Ishikawa (cell line): ENCODE measurements around the gene ADCY10.

Experiments used
- CEBPB ChIP-seq: IDR thresholded peaks from 2 replicates; pipeline ENCODE4 v1.6.1; 2012
- CREB1 ChIP-seq: IDR thresholded peaks from 2 replicates; pipeline ENCODE4 v1.6.1; 2012; ENCODE audit warnings: low read depth
- EGR1 ChIP-seq: IDR thresholded peaks from 2 replicates; pipeline ENCODE4 v1.6.1; 2012
- EP300 ChIP-seq: IDR thresholded peaks from 2 replicates; pipeline ENCODE4 v1.6.1; 2012; ENCODE audit warnings: borderline replicate concordance
- FOXM1 ChIP-seq: IDR thresholded peaks from 2 replicates; pipeline ENCODE4 v1.6.1; 2012; ENCODE audit warnings: low read depth, borderline replicate concordance
- MAX ChIP-seq: IDR thresholded peaks from 2 replicates; pipeline ENCODE4 v1.6.1; 2012
- NFIC ChIP-seq: IDR thresholded peaks from 2 replicates; pipeline ENCODE4 v1.6.1; 2012
- RAD21 ChIP-seq: IDR thresholded peaks from 2 replicates; pipeline ENCODE4 v1.6.1; 2012; ENCODE audit warnings: low read depth
- REST ChIP-seq: IDR thresholded peaks from 2 replicates; pipeline ENCODE4 v1.6.1; 2012; ENCODE audit warnings: low read depth, mild to moderate bottlenecking
- TAF1 ChIP-seq: IDR thresholded peaks from 2 replicates; pipeline ENCODE4 v1.6.1; 2012; ENCODE audit warnings: low read depth, mild to moderate bottlenecking
- TCF12 ChIP-seq: IDR thresholded peaks from 2 replicates; pipeline ENCODE4 v1.6.1; 2012; ENCODE audit warnings: low read depth
- TEAD4 ChIP-seq: IDR thresholded peaks from 2 replicates; pipeline ENCODE4 v1.6.1; 2012
- USF1 ChIP-seq: IDR thresholded peaks from 2 replicates; pipeline ENCODE4 v1.6.1; 2012
- YY1 ChIP-seq: IDR thresholded peaks from 2 replicates; pipeline ENCODE4 v1.6.1; 2012; ENCODE audit warnings: low read depth
- ZBTB7A ChIP-seq: IDR thresholded peaks from 2 replicates; pipeline ENCODE4 v1.6.1; 2012; ENCODE audit warnings: low read depth

Gene ADCY10

GRCh38 chr1:167929725-167930124 lies 15.8 kb upstream of the ADCY10 start:
- TF ChIP-seq MAX (no peak), REST (no peak), ZBTB7A (no peak), RAD21 (no peak), YY1 (no peak), TCF12 (no peak), EGR1 (no peak)

GRCh38 chr1:167928457-167928852 lies 14.5 kb upstream of the ADCY10 start:
- TF ChIP-seq USF1: no peak
- TF ChIP-seq RAD21: no peak
- TF ChIP-seq MAX: no peak
- no peak for TF ChIP-seq TCF12
- no peak for TF ChIP-seq CREB1
- no peak for TF ChIP-seq EP300
- no peak for TF ChIP-seq YY1
- no peak for TF ChIP-seq FOXM1
- TF ChIP-seq REST: no peak
- TF ChIP-seq ZBTB7A: no peak

- no peak for TF ChIP-seq CEBPB
- no peak for TF ChIP-seq TEAD4
- TF ChIP-seq RAD21: no peak
- TF ChIP-seq FOXM1: no peak
- TF ChIP-seq MAX: no peak
- TF ChIP-seq EGR1: no peak
- no peak for TF ChIP-seq YY1
- TF ChIP-seq TCF12: no peak
- TF ChIP-seq TAF1: no peak
- no peak for TF ChIP-seq CREB1
- TF ChIP-seq EP300: no peak
- no peak for TF ChIP-seq USF1
- no peak for TF ChIP-seq REST
- no peak for TF ChIP-seq NFIC
- no peak for TF ChIP-seq ZBTB7A
These were observed 13.3 kb upstream of the ADCY10 start for GRCh38 chr1:167927046-167927754.

- TF ChIP-seq TCF12 (no peak), ZBTB7A (no peak), EP300 (no peak)
These were observed 12.6 kb upstream of the ADCY10 start for GRCh38 chr1:167926486-167926997.
